OCI-LY3 (cell line): ENCODE data around the gene ZACN.

Experiments used
- CTCF ChIP-seq: fragments of 200-600, 300-600 bp; sonication (generic); IDR thresholded peaks from 2 replicates; pipeline ENCODE4 v1.5.1; 2014; ENCODE audit warnings: antibody characterized with exemption, low read length, low read depth
- EZH2phosphoT487 ChIP-seq: fragments of 200-600 bp; shearing (Covaris generic); IDR thresholded peaks from 2 replicates; pipeline ENCODE4 v1.6.1; 2018; ENCODE audit warnings: antibody characterized with exemption, mixed run types, low read depth

- TF ChIP-seq CTCF: no peak
- TF ChIP-seq EZH2phosphoT487: no peak
Measured at GRCh38 chr17:76086384-76086783, 7.4 kb downstream of the ZACN start.
